Bronchial epithelial cell (primary cell): ENCODE measurements around the gene PTPRN2. TPM values are rescaled to one million over a fixed set of nuclear protein-coding genes. Genes with fewer than 3 reads are reported as not detected.
A peak's percentile ranks its signal among the peaks of the same experiment; 100 is the strongest.

ENCODE experiments used
- DNase-seq: peaks from one replicate; pipeline ENCODE4 v3.0.0-alpha.2; 2010; ENCODE audit warnings: low read depth
- FAIRE-seq: peaks from 2 replicates; lab custom pipeline; 2011; peaks lifted over from hg19 to GRCh38; lab: Jason Lieb, UNC
- H3K27me3 ChIP-seq: 2 replicates; pipeline ENCODE4 v1.5.1; 2011; ENCODE audit warnings: low read length; ENCODE audit not compliant: control insufficient read depth, insufficient read depth
- H3K36me3 ChIP-seq: 2 replicates; pipeline ENCODE4 v1.5.1; 2011; ENCODE audit warnings: low read length; ENCODE audit not compliant: control insufficient read depth, insufficient read depth
- H3K4me3 ChIP-seq: 2 replicates; pipeline ENCODE4 v1.5.1; 2011; ENCODE audit warnings: mild to moderate bottlenecking, low read depth, low read length, control low read depth
- total RNA-seq: library from RNA; depleted of rRNA; stranded (reverse); fragments of >200 nt; gene quantifications from 2 replicates; pipeline ENCODE4 v1.2.1, GENCODE V29; 2014
- TF ChIP-seq, protein P1 (sequence below): IDR thresholded peaks from 2 replicates; pipeline ENCODE4 v1.5.1; 2011; ENCODE audit warnings: mild to moderate bottlenecking, moderate library complexity, low read length, control low read depth, inconsistent platforms; ENCODE audit not compliant: insufficient read depth, severe bottlenecking

The PTPRN2 gene
- total RNA-seq, 1 donor from 2014 or later = 1.1 TPM

DNA sequence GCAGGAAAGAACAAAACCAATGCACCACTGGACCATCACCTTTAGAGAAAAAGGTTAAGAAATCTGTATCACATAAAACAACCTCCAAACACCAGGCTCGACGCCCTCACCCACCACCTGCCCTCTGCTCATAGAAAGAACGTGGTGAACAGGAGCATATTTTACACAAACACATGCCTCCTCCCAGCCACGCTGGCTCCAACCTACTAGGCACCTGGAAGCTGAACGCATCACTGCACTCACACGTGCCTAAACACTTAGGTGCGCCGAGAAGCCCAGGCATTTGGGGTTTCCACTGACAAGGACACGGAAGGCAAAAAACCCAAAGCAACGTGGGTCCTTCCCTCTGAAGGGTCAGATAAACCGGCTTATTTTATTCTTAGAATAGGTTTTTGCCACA lies 56.0 kb downstream of the PTPRN2 start:
- DNase-seq (no peak), FAIRE-seq (no peak)
- TF ChIP-seq, protein P1, sequence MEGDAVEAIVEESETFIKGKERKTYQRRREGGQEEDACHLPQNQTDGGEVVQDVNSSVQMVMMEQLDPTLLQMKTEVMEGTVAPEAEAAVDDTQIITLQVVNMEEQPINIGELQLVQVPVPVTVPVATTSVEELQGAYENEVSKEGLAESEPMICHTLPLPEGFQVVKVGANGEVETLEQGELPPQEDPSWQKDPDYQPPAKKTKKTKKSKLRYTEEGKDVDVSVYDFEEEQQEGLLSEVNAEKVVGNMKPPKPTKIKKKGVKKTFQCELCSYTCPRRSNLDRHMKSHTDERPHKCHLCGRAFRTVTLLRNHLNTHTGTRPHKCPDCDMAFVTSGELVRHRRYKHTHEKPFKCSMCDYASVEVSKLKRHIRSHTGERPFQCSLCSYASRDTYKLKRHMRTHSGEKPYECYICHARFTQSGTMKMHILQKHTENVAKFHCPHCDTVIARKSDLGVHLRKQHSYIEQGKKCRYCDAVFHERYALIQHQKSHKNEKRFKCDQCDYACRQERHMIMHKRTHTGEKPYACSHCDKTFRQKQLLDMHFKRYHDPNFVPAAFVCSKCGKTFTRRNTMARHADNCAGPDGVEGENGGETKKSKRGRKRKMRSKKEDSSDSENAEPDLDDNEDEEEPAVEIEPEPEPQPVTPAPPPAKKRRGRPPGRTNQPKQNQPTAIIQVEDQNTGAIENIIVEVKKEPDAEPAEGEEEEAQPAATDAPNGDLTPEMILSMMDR = no peak
- Histone ChIP-seq H3K36me3 (no peaks in the 10 kb centered on the region), H3K27me3 (no peaks in the 10 kb centered on the region), H3K4me3 (no peak overlapping the region)

DNA sequence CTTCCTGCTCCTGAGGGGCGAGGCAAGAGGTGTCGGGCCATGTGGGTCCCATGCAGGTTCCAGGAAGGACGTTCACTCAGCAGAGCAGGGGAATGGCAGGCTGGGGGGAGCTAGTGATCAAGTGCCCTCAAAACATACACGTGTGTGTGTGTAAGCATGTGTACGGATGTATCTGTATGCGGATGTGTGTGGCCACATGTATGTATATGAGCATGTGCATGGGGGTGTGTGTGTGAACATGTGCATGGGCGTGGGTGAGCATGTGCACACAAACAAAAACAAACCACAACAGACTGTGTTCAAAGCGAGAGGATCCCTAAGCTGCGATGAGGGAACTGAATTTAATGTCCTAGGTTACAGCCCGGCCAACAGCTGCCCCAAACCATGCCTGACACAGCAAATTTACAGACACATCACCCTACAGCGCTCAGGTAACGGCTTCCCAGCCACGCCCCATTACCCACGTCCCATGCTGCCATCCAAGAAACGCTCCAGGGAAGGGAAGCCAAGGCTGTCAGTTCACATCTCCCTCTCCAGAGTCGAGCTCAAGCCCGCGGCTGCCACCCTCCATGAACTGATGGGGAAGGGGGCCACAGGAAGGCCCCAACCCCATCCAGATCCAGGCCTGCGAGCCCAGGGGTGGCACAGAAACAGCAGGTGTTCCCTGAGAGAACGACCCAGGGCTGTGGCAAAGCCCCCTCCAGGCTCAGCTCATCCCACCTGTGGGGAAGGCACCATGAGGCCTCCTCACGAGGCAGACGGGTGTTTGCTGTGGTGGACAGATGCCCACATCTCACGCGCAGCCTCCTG lies 56.6 kb downstream of the PTPRN2 start:
- H3K36me3 ChIP-seq = no peaks in the 10 kb centered on the region
- TF ChIP-seq, protein P1 = no peak
- no peak overlapping the region for H3K4me3 ChIP-seq
- H3K27me3 ChIP-seq = no peaks in the 10 kb centered on the region
- no peak for DNase-seq
- no peak for FAIRE-seq

DNA sequence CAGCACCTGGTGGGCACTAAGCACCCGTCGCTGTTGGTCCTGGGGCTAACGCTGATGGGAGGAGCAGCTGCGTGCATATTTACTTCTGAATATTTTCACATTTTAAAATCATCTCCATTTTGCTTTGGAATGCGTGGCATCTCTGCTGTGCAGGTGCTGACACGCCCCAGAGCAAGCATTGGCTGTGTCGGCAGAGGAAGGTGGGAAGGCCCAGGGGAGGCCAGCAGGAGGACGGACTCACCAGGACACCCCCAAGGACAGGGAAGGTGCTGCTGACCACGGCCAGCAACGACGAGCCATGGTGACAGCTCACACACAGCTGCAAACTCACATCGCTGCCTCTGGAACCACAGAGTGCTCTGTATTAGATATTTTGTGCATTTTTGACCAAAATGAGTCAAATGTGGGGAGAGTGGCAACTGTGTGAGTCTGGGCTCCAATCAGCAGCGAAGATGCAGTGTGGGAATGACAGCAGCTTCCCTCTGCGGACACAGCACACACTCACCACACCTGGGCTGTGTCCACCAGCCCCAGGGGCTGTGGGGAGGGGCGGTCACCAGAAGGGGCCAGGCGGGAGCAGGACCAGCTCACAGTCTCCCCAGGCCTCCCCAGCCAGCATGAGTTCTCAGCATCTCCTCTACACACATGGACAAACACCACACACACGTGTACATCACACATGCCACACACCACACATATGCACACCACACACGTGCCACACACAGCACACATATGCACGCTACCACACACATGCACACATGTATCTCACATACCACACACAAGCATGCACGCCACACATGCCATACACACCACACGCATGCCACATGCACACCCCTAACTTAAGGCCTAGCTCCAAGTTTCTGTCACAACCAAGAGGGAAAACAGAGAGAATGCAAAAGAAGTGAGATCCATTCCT lies 58.2 kb downstream of the PTPRN2 start:
- no peaks in the 10 kb centered on the region for H3K36me3 ChIP-seq
- no peak overlapping the region for H3K4me3 ChIP-seq
- TF ChIP-seq, protein P1 = no peak
- peak; percentile 92 for FAIRE-seq
- no peaks in the 10 kb centered on the region for H3K27me3 ChIP-seq
- peak; percentile 11 for DNase-seq

DNA sequence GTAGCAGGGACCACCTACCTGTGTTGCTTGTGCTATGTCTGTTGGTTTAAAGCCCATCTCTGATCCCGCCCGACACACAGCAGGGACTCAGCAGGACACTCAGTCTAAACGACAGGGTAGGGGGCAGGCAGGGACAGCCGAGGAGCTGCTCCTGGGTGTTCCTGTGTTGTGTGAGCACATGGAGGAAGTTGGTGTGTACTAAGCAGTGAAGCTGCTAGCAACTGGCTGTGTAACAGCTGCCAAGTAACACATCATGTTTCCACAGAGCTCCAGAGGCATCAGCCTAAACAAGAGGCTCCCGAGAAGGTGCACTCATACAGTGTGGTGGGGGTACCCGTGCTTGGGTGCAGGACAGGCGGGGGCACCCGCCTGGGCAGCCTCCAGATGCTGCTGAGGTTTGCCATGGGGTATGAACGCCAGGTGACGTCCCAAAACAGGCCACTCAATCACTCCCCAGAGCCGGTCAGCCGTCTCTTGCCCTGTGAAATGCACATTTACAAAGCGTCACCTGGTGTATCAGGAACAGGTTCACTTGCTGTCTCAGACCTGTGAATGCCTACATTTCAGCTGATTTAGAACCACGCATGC lies 59.6 kb downstream of the PTPRN2 start:
- no peaks in the 10 kb centered on the region for H3K36me3 ChIP-seq
- FAIRE-seq (no peak), DNase-seq (no peak)
- no peak overlapping the region for H3K4me3 ChIP-seq
- no peaks in the 10 kb centered on the region for H3K27me3 ChIP-seq
- TF ChIP-seq, protein P1 = no peak

DNA sequence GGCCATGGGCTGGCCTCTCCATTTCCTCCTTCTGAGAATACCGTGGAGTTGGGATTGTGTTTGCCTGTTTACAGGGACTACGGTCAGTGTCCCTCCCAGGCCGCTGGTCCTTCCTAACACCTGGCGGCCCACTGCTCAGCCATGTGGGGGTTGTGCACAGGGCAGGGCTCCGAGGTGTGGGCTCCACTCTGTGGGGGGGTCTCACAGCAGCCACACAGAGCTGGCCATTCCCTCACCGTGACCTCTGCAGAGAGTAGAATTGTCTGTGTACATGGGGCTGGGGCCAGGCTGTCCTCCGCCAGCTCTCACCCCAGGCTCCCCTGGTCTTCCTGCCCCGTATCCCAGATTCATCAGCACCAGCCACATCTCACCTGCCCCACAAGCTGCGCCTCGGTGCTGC lies 60.1 kb downstream of the PTPRN2 start:
- H3K4me3 ChIP-seq = no peak overlapping the region
- TF ChIP-seq, protein P1 = no peak
- no peaks in the 10 kb centered on the region for H3K36me3 ChIP-seq
- DNase-seq = no peak
- no peaks in the 10 kb centered on the region for H3K27me3 ChIP-seq
- no peak for FAIRE-seq
